GM23248 (cell line): ENCODE measurements around the gene CXorf58. TPM values are rescaled to one million over a fixed set of nuclear protein-coding genes. Genes with fewer than 3 reads are reported as not detected.

ENCODE experiments used
- DNase-seq: peaks from one replicate; pipeline ENCODE4 v3.0.0-alpha.2; 2015
- H2AFZ ChIP-seq: fragments of 200-600 bp; sonication (generic); 2 replicates; pipeline ENCODE4 v1.6.1; 2016; ENCODE audit warnings: antibody characterized with exemption
- H3F3A ChIP-seq: fragments of 200-600 bp; sonication (generic); 2 replicates; pipeline ENCODE4 v1.6.1; 2016; ENCODE audit warnings: mild to moderate bottlenecking, antibody characterized with exemption, mixed run types; ENCODE audit not compliant: insufficient read depth
- H3K27ac ChIP-seq: fragments of 200-600 bp; sonication (generic); 2 replicates; pipeline ENCODE4 v1.5.1; 2016; ENCODE audit warnings: mild to moderate bottlenecking
- H3K27me3 ChIP-seq: fragments of 200-600 bp; sonication (generic); replicated peaks from 2 replicates; pipeline ENCODE4 v1.6.1; 2016; ENCODE audit warnings: mild to moderate bottlenecking; ENCODE audit not compliant: insufficient read depth
- H3K36me3 ChIP-seq: fragments of 200-600 bp; sonication (generic); 2 replicates; pipeline ENCODE4 v1.6.1; 2016; ENCODE audit warnings: low read depth, mild to moderate bottlenecking
- H3K4me1 ChIP-seq: fragments of 200-600 bp; sonication (generic); 2 replicates; pipeline ENCODE4 v1.6.1; 2016; ENCODE audit warnings: mild to moderate bottlenecking; ENCODE audit not compliant: insufficient read depth
- H3K4me2 ChIP-seq: fragments of 200-600 bp; sonication (generic); one replicate; pipeline ENCODE4 v1.6.1; 2016; ENCODE audit warnings: mild to moderate bottlenecking; ENCODE audit not compliant: unreplicated experiment
- H3K4me3 ChIP-seq: fragments of 200-600 bp; sonication (generic); 2 replicates; pipeline ENCODE4 v1.5.1; 2016; ENCODE audit warnings: mild to moderate bottlenecking
- H3K79me2 ChIP-seq: fragments of 200-600 bp; sonication (generic); 2 replicates; pipeline ENCODE4 v1.6.1; 2016; ENCODE audit warnings: mild to moderate bottlenecking; ENCODE audit not compliant: insufficient read depth
- H3K9ac ChIP-seq: fragments of 200-600 bp; sonication (generic); 2 replicates; pipeline ENCODE4 v1.6.1; 2016; ENCODE audit warnings: mild to moderate bottlenecking
- H3K9me2 ChIP-seq: fragments of 200-600 bp; sonication (generic); 2 replicates; pipeline ENCODE4 v1.6.1; 2016; ENCODE audit warnings: mixed run types, mild to moderate bottlenecking, moderate library complexity; ENCODE audit not compliant: insufficient read depth
- H3K9me3 ChIP-seq: fragments of 200-600 bp; sonication (generic); one replicate; pipeline ENCODE4 v1.6.1; 2017; ENCODE audit warnings: low read depth
- H4K20me1 ChIP-seq: fragments of 200-600 bp; sonication (generic); 2 replicates; pipeline ENCODE4 v1.6.0; 2016; ENCODE audit not compliant: insufficient read depth
- EZH2 ChIP-seq: fragments of 200-600 bp; sonication (generic); IDR thresholded peaks from 2 replicates; pipeline ENCODE4 v1.6.1; 2018; ENCODE audit warnings: antibody characterized with exemption, mild to moderate bottlenecking; ENCODE audit not compliant: insufficient read depth, poor library complexity, severe bottlenecking
- EZH2phosphoT487 ChIP-seq: fragments of 200-600 bp; sonication (generic); IDR thresholded peaks from 2 replicates; pipeline ENCODE4 v1.6.1; 2018; ENCODE audit warnings: antibody characterized with exemption, moderate library complexity, mild to moderate bottlenecking, low read depth; ENCODE audit not compliant: insufficient read depth
- WGBS, 2 experiments: methylation state at CpG; one replicate each; pipeline ENCODE4 v1.1.6; 2015 to 2017; ENCODE audit warnings: low lambda C conversion rate in 2 of 2, low coverage in 1 of 2; ENCODE audit errors: missing lambda C conversion rate in 2 of 2; 5-methylcytosine and 5-hydroxymethylcytosine counted together
- in situ Hi-C: fragments of 300-500 bp; cut with MboI; formaldehyde crosslinking; loops from 2 replicates; pipeline ENCODE4 v1.15.0; 2020
- polyA plus RNA-seq: library from polyadenylated mRNA; unstranded; fragments of >200 nt; fragmentation: Nextera tagmentation; extraction: Ambion mirVana; gene quantifications from 2 replicates; pipeline ENCODE4 v1.2.1, GENCODE V29; 2016
- total RNA-seq: library from RNA; depleted of rRNA; stranded (reverse); fragments of >200 nt; shearing (Covaris generic); gene quantifications from 2 replicates; pipeline ENCODE4 v1.2.3, GENCODE V29; 2014

The CXorf58 gene
- total and polyA plus RNA-seq, 2 experiments from 2014 or later: not detected

DNA sequence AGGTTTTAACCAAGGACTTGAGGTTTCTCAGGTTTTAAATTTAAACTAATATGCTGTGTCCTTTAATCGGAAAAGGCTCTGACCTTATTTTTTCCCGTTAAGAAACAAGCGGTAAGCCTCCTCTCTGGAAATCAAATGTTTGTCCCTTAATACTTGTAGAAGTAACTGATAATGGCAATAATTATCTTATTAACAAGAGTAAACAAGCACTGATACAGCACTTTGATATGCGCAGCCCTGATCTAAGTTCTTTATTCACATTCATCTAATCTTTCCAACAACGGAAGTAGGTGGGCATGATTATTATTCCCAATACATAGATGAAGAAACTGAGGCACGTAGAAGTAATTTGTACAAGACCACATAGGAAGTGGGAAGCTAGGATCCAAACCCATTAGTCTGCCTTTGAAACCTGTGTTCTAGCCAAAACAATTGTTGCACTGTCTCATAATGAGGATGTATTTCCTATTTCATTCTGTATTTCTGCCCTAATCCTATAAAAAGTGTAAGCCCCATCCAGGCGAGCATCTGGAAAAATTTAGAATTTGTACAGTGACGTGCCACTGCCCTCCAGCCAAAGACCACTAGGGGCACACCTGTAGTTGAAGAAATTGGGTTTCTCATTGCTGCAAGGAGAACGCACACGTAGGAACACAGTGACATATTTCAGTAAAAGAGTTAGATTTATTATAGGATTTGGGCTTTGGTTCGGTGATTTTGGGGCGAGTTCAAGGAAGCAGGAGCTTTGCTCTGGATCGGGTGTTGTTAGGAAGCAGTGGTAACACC, 606 bp downstream of the CXorf58 start:
- H3K9ac ChIP-seq: peak overlapping the region; percentile 87
- in situ Hi-C loops: loop anchor here (10.0 kb wide), 2 partner anchors 124 to 214 kb away; partner anchors contain the start of gene SAT1
- H3K9me2 ChIP-seq: no peaks in the 10 kb centered on the region
- WGBS, 2 experiments: 35 to 38% methylated on average over 13 of the region's 13 CpGs
- peak overlapping the region; percentile 86 for H3K27ac ChIP-seq
- no peaks in the 10 kb centered on the region for H3K79me2 ChIP-seq
- H3K36me3 ChIP-seq: no peaks in the 10 kb centered on the region
- H3F3A ChIP-seq: no peaks in the 10 kb centered on the region; the same call in 1 of the 2 replicates
- peak overlapping the region; percentile 99 for H2AFZ ChIP-seq
- H3K9me3 ChIP-seq: no peaks in the 10 kb centered on the region
- peak overlapping the region; percentile 69 for H3K4me3 ChIP-seq
- no peak for DNase-seq
- TF ChIP-seq EZH2: no peak
- no peak for TF ChIP-seq EZH2phosphoT487
- no peaks in the 10 kb centered on the region for H3K27me3 ChIP-seq
- H3K4me2 ChIP-seq: peak overlapping the region; percentile 70
- H3K4me1 ChIP-seq: peaks cover 5% of the 10 kb centered on the region; the same call in 1 of the 2 replicates
- H4K20me1 ChIP-seq: no peaks in the 10 kb centered on the region

DNA sequence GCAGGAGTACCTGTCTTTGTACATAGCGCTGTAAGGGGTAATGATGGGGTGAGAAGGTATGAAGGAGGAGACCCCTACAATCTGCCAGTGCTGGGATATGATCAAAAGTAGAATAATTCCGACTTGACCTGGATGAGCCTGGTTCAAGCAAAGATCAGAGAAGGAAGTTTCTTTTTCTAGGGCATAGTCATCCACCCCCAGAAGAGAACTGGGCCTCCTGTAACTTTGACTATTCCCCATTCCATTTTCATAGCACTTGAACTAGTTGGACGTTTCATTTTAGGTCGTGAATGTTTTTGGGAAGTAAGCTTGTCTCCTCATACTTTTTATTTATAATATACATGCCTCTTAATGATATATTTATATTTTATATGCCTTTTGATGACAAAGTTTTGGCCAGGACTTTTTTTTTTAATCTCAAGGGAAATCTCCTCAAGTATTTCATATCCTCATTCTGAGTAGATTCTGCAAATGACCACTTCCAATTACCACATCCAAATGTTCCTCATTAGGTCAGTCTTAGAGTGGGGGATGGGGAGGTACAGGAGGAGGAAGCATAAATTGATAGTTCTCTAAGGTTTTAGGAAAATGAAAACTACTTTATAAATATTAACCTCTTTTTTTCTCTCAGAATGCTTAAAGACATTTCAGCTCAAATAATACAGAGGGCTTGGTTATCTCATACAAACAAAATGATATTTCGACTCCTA, 3.5 kb downstream of the CXorf58 start:
- H3K4me3 ChIP-seq: no peak overlapping the region
- peaks cover 5% of the 10 kb centered on the region; the same call in 1 of the 2 replicates for H3K4me1 ChIP-seq
- H3F3A ChIP-seq: no peaks in the 10 kb centered on the region; the same call in 1 of the 2 replicates
- no peak overlapping the region for H2AFZ ChIP-seq
- in situ Hi-C loops: no loop called here
- no peaks in the 10 kb centered on the region for H3K9me2 ChIP-seq
- TF ChIP-seq EZH2phosphoT487: no peak
- TF ChIP-seq EZH2: no peak
- no peak overlapping the region for H3K9ac ChIP-seq
- no peaks in the 10 kb centered on the region for H3K36me3 ChIP-seq
- H3K27me3 ChIP-seq: no peaks in the 10 kb centered on the region
- no peak overlapping the region for H3K27ac ChIP-seq
- H4K20me1 ChIP-seq: no peaks in the 10 kb centered on the region
- WGBS, 2 experiments: 42 to 46% methylated on average over 5 of the region's 5 CpGs
- DNase-seq: no peak
- H3K79me2 ChIP-seq: no peaks in the 10 kb centered on the region
- H3K9me3 ChIP-seq: no peaks in the 10 kb centered on the region
- no peak overlapping the region for H3K4me2 ChIP-seq

DNA sequence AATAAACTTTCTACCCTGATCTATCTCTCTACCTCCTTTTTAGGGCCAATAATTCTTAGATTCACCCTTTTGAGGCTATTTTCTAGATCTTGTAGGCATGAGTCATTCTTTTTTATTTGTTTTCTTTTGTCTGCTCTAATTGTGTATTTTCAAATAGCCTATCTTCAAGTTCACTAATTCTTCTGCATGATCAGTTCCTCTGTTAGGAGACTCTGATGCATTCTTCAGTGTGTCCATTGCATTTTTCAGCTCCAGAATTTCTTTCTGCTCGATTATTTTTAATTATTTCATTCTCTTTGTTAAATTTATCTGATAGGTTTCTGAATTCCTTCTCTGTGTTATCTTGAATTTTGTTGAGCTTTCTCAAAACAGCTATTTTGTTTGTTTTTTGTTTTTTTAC, 11.3 kb downstream of the CXorf58 start:
- Histone ChIP-seq H3K4me3 (no peak overlapping the region), H3K9me2 (no peaks in the 10 kb centered on the region), H3K36me3 (no peaks in the 10 kb centered on the region), H4K20me1 (no peaks in the 10 kb centered on the region), H3K27ac (no peak overlapping the region), H3K9me3 (no peaks in the 10 kb centered on the region), H3K4me2 (no peak overlapping the region), H3K27me3 (no peaks in the 10 kb centered on the region), H3F3A (no peaks in the 10 kb centered on the region), H3K4me1 (no peaks in the 10 kb centered on the region), H3K79me2 (no peaks in the 10 kb centered on the region), H2AFZ (no peak overlapping the region), H3K9ac (no peak overlapping the region)
- no peak for DNase-seq
- in situ Hi-C loops: no loop called here
- WGBS, 2 experiments: 79 to 90% methylated on average over 1 of the region's 1 CpG
- TF ChIP-seq EZH2phosphoT487: no peak
- TF ChIP-seq EZH2: no peak

DNA sequence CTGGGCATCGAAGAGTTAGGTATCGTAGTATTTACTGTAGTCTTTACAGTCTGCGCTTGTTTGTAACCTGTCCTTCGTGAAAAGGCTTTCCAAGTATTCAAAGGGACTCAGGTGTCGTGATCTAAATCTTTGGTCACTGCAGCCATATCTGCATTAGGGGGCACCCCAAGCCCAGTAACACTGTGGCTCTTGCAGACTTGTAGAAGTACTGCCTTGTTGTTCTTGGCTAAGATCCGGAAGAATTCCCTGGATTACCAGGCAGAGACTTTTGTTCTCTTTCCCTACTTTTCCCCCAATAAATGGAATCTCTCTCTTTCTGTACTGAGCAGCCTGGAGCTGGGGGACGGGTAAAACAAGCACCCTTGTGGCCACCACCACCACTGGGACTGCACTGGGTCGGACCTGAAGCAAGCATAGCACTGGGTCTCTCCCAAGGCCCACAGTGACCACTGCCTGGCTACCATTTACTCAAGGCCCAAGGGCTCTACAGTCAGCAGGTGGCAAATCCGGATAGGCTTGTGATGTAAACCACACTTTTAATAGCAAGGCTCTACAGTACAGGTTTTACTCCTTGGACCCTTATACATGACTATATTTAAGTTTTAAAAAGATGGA, 12.0 kb downstream of the CXorf58 start:
- H3K27me3 ChIP-seq: no peaks in the 10 kb centered on the region
- no peak for DNase-seq
- no peaks in the 10 kb centered on the region for H3K9me2 ChIP-seq
- H2AFZ ChIP-seq: no peak overlapping the region
- 58 to 62% methylated on average over 9 of the region's 9 CpGs for WGBS, 2 experiments
- H3K9me3 ChIP-seq: no peaks in the 10 kb centered on the region
- no peaks in the 10 kb centered on the region for H3K79me2 ChIP-seq
- in situ Hi-C loops: no loop called here
- H3K9ac ChIP-seq: no peak overlapping the region
- H3K4me3 ChIP-seq: no peak overlapping the region
- H3K36me3 ChIP-seq: no peaks in the 10 kb centered on the region
- no peak overlapping the region for H3K4me2 ChIP-seq
- TF ChIP-seq EZH2 (no peak), EZH2phosphoT487 (no peak)
- H3K27ac ChIP-seq: no peak overlapping the region
- H4K20me1 ChIP-seq: no peaks in the 10 kb centered on the region
- H3K4me1 ChIP-seq: no peaks in the 10 kb centered on the region
- H3F3A ChIP-seq: no peaks in the 10 kb centered on the region
